Measurements from ENCODE around the gene DLL1. TPM values are rescaled to one million over a fixed set of nuclear protein-coding genes. Genes with fewer than 3 reads are reported as not detected.

DLL1 gene
- total RNA-seq, 3 donors from 2014 or later: 11.0 to 24.0 (median 16.5) TPM

DNA sequence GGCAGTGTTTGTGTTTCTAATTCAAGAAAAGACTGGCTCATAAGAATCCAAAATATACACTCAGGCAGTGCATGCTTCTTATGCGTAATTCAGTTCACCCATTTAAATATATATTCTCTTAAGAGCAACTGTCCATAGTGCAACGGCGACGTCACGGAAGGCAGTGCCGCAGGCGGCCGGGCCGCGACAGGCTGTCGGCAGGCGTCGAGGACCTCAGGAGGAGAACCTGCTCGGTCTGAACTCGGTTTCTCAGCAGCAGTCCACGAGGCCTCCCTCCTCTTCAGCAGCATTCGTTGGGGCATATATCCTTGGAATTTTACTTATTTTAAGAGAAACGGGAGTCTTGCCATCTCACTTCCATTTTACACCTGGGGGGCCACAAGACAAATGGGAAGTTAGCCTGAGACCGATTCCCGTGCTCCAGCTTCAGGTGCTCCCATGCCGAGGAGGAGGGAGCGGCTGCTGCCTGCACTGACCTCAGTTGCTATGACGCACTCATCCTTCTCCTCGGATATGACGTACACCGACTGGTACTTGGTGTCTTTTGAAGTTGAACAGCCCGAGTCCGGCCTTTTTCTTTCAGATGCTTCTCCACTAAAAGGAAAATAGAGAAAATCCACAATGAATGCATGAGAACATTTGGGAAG lies 8.2 kb downstream of the DLL1 start:
- Histone ChIP-seq H3K4me3 (no peak overlapping the region), H3K36me3 (ENCODE audit: low read depth) (no peaks in the 10 kb centered on the region), H3K9me3 (no peaks in the 10 kb centered on the region), H3K4me1 (ENCODE audit: low read depth) (peaks cover 8% of the 10 kb centered on the region)
- intact Hi-C loops (cut with DNase I, micrococcal nuclease): no loop called here
- ATAC-seq: no peak
- TF ChIP-seq, protein P1, sequence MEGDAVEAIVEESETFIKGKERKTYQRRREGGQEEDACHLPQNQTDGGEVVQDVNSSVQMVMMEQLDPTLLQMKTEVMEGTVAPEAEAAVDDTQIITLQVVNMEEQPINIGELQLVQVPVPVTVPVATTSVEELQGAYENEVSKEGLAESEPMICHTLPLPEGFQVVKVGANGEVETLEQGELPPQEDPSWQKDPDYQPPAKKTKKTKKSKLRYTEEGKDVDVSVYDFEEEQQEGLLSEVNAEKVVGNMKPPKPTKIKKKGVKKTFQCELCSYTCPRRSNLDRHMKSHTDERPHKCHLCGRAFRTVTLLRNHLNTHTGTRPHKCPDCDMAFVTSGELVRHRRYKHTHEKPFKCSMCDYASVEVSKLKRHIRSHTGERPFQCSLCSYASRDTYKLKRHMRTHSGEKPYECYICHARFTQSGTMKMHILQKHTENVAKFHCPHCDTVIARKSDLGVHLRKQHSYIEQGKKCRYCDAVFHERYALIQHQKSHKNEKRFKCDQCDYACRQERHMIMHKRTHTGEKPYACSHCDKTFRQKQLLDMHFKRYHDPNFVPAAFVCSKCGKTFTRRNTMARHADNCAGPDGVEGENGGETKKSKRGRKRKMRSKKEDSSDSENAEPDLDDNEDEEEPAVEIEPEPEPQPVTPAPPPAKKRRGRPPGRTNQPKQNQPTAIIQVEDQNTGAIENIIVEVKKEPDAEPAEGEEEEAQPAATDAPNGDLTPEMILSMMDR (IDR thresholded peaks at IDR 0.05): no peak
- DNase-seq: peak in 1 of 3 donors; percentile 26

DNA sequence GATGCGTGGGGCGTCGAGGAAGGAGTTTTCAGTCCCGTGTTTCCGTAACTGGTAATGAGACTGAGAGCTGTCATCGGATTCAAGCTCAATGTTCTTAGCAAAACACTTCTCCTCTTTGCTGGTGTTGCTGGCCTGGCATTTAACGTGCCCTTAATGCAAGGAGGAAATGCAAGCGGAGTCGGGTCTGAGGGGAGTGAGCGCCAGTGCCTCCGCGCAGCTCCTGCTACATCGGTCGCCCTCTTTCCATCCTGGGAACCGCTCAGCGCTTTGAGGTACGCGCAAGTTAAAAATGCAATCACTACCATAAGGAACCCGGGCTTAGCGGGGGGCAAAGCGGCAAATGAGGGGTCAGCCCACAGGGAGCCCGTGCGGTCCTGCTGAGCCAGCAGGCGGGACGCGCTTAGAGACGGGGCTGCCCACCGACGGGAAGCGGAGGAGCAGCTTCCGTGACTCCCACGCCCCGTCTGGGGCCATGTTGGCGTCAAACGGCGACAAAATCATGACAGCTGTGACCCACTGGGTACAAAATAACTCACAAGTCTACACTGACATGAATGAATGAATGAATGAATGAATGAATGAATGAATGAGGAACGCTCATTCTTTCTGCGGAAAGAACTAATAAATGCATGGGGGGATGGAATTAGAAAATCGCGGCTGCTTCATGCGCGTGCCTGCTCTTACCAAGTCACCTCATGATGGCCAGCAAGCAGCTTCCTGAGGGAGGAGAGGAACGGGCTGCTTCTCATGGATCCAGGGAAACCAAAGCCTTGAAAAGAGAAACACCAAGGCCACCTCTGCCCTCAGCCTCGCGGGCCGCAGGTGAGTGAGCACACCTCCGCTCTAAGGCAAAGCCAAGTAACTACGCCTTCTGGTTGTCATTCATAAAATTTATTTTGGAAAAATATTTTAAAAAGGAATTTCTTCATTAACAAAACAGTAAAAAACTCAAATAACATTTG lies 9.3 kb downstream of the DLL1 start:
- H3K4me3 ChIP-seq: no peak overlapping the region
- no peaks in the 10 kb centered on the region for H3K4me1 ChIP-seq (ENCODE audit: low read depth)
- ATAC-seq: no peak
- no peaks in the 10 kb centered on the region for H3K36me3 ChIP-seq (ENCODE audit: low read depth)
- intact Hi-C loops (cut with DNase I, micrococcal nuclease): no loop called here
- TF ChIP-seq, protein P1 (IDR thresholded peaks at IDR 0.05): no peak
- DNase-seq: peak in 1 of 3 donors; percentile 27
- H3K9me3 ChIP-seq: no peaks in the 10 kb centered on the region

DNA sequence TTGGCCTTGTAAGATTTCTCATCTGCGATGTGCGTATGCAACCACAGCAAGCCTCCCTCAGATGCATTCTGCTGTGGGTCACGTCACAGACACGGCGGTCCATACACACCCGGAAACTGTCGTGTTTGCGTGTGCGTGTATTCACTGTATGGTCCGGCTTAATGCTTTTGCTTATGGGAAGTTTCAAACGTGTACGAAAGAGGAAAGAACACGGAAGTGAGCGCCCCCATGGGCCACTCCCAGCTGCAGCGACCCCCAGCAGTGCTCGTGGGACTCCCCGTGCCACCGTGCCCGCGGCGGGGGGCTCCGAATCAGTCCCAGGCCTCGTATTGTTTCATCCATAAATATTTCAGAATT lies 10.2 kb downstream of the DLL1 start:
- H3K4me1 ChIP-seq (ENCODE audit: low read depth): no peaks in the 10 kb centered on the region
- no peaks in the 10 kb centered on the region for H3K36me3 ChIP-seq (ENCODE audit: low read depth)
- intact Hi-C loops (cut with DNase I, micrococcal nuclease): no loop called here
- DNase-seq (no peak), ATAC-seq (no peak)
- TF ChIP-seq, protein P1 (IDR thresholded peaks at IDR 0.05): no peak
- H3K4me3 ChIP-seq: no peak overlapping the region
- H3K9me3 ChIP-seq: no peaks in the 10 kb centered on the region

DNA sequence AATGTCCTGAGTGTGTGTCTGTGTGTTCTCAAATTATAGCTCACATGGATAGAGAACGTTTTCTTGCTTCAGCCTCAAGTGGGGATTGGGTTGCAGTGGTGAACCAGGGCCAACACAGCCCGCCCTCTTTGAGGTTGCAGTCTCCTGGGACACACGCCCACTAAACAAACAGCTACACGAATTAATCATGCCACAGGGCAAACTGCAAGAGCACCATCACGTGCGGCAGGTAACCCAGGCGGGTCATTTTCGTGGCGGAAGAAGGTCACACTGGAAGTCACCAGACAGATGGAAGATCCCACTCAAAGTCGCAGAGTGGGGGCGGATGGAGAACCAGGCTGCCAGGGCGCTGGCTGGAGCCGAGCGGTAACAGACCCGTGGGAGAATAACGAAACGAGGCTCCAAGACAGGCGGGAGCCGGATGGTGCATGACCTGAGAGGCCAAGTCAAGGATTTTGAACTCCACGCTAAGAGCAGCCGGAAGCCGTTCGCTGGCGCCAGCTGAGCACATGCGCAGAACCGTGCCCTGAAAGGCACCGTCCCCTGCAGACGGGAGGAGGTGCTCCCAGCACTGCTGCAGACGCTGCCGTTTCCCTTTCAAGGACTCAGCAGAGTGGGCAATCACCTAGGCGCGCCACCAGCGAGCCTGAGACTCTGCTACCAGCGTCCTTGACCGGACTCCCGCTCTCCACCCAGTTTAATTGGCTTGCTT lies 10.7 kb downstream of the DLL1 start:
- H3K9me3 ChIP-seq: no peaks in the 10 kb centered on the region
- H3K4me1 ChIP-seq (ENCODE audit: low read depth): no peaks in the 10 kb centered on the region
- DNase-seq (peak; percentile 84 to 91 (median 90)), ATAC-seq (peak; percentile 93)
- no peaks in the 10 kb centered on the region for H3K36me3 ChIP-seq (ENCODE audit: low read depth)
- TF ChIP-seq, protein P1 (IDR thresholded peaks at IDR 0.05): no peak
- H3K4me3 ChIP-seq: no peak overlapping the region
- intact Hi-C loops (cut with DNase I, micrococcal nuclease): no loop called here

DNA sequence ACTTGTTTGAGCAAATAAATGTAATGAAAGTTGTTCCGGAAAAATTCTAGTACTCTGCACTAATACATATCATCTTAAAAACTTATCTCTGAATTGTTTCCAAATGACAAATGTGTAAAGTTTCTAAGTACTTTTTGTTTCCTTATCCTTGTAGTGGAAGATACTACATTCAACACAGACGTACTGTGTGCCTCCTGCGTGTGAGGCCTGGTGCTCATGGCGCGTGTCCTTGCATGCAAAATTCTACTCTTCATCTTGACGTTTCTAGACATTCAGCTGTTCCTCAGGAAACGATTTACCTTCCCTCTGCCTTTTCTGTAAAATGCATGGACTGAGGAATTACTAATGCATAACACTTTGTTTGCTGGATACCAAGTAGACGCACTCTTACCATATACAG lies 11.5 kb downstream of the DLL1 start:
- Histone ChIP-seq H3K36me3 (ENCODE audit: low read depth) (no peaks in the 10 kb centered on the region), H3K4me1 (ENCODE audit: low read depth) (no peaks in the 10 kb centered on the region), H3K4me3 (no peak overlapping the region), H3K9me3 (no peaks in the 10 kb centered on the region)
- TF ChIP-seq, protein P1 (IDR thresholded peaks at IDR 0.05): no peak
- intact Hi-C loops (cut with DNase I, micrococcal nuclease): no loop called here
- DNase-seq (peak in 1 of 3 donors; percentile 15), ATAC-seq (no peak)

All from mucosa of descending colon (tissue), 3 donors.